Tibial nerve (tissue), 4 donors: ENCODE measurements around the gene FBXL19.

ENCODE experiments used
- EP300 ChIP-seq, 2 donors: sonication (generic); formaldehyde crosslinking; IDR thresholded peaks; one replicate each; pipeline ENCODE4 v1.6.1; 2017; ENCODE audit warnings: antibody characterized with exemption in 2 of 2, mild to moderate bottlenecking in 1 of 2
- TF ChIP-seq, protein P1 (sequence below), 5 experiments: fragments of 200-600 bp in 3 of 5; fragments of 450-650 bp in 2 of 5; sonication (generic) in 3 of 5; IDR thresholded peaks; one replicate each; pipeline ENCODE4 v1.5.1; 2016 to 2019; ENCODE audit warnings: antibody characterized with exemption in 5 of 5, mild to moderate bottlenecking in 3 of 5, moderate library complexity in 2 of 5

DNA sequence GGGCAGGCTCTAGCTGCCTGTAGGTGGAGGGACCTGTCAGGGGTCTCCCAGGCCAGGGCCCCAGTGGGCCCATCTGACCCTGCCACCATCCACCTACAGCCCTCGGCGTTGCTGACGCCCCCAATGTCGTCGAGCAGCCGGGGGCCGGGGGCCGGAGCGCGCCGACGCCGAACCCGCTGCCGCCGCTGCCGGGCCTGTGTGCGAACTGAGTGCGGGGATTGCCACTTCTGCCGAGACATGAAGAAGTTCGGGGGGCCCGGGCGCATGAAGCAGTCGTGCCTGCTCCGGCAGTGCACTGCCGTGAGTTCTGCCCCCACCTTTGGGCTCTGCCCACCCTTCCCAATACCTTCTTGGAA is 2.2 kb downstream of the FBXL19 start:
- TF ChIP-seq, protein P1, sequence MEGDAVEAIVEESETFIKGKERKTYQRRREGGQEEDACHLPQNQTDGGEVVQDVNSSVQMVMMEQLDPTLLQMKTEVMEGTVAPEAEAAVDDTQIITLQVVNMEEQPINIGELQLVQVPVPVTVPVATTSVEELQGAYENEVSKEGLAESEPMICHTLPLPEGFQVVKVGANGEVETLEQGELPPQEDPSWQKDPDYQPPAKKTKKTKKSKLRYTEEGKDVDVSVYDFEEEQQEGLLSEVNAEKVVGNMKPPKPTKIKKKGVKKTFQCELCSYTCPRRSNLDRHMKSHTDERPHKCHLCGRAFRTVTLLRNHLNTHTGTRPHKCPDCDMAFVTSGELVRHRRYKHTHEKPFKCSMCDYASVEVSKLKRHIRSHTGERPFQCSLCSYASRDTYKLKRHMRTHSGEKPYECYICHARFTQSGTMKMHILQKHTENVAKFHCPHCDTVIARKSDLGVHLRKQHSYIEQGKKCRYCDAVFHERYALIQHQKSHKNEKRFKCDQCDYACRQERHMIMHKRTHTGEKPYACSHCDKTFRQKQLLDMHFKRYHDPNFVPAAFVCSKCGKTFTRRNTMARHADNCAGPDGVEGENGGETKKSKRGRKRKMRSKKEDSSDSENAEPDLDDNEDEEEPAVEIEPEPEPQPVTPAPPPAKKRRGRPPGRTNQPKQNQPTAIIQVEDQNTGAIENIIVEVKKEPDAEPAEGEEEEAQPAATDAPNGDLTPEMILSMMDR (IDR thresholded peaks at IDR 0.05), result no peak
- TF ChIP-seq EP300 (IDR thresholded peaks at IDR 0.05), result no peak
